Naive thymus-derived CD8-positive, alpha-beta T cell (primary cell): ENCODE results near the gene MAPT. TPM values are rescaled to one million over a fixed set of nuclear protein-coding genes. Genes with fewer than 3 reads are reported as not detected.
A peak's percentile ranks its signal among the peaks of the same experiment; 100 is the strongest.

Source experiments
- ATAC-seq, 2 donors: fragments of 150-1000 bp; cut with Tn5 transposase in 1 of 2; sonication (Bioruptor Pico), chemical (Tn5 transposase) in 1 of 2; 1 replicate in 1 of 2; 2 replicates in 1 of 2; pipeline ENCODE4 v1.10.0; 2021; ENCODE audit warnings: mild to moderate bottlenecking in 2 of 2, moderate library complexity in 2 of 2
- POLR2A ChIA-PET: fragments of 350-600 bp; sonication (Branson Sonifier 250); formaldehyde crosslinking; loops from one replicate; lab custom pipeline; 2021; ENCODE audit warnings: antibody characterized with exemption; lab: Charles Lee
- DNase-seq, 10 donors: peaks; one replicate each; pipeline versions ENCODE4 v3.0.0 to v3.0.0-alpha.2; 2020 to 2022
- H3K27ac Mint-ChIP-seq, 10 donors: one replicate each; pipeline ENCODE4 v1.8.0; 2020 to 2022; ENCODE audit warnings: mild to moderate bottlenecking in 10 of 10, mixed read lengths in 10 of 10, moderate library complexity in 4 of 10, inconsistent platforms in 1 of 10
- H3K27me3 Mint-ChIP-seq, 5 donors: one replicate each; pipeline ENCODE4 v1.8.0; 2021 to 2022; ENCODE audit warnings: mixed read lengths in 5 of 5
- H3K36me3 Mint-ChIP-seq, 3 donors: one replicate each; pipeline ENCODE4 v1.8.0; 2020 to 2022; ENCODE audit warnings: mixed read lengths in 3 of 3, mild to moderate bottlenecking in 2 of 3, inconsistent platforms in 1 of 3
- H3K4me1 Mint-ChIP-seq, 4 donors: one replicate each; pipeline ENCODE4 v1.8.0; 2021 to 2022; ENCODE audit warnings: mixed read lengths in 4 of 4
- H3K4me3 Mint-ChIP-seq, 10 donors: one replicate each; pipeline ENCODE4 v1.8.0; 2020 to 2022; ENCODE audit warnings: mild to moderate bottlenecking in 10 of 10, mixed read lengths in 10 of 10, moderate library complexity in 6 of 10, inconsistent platforms in 1 of 10
- H3K9me3 Mint-ChIP-seq, 9 donors: one replicate each; pipeline ENCODE4 v1.8.0; 2020 to 2022; ENCODE audit warnings: mixed read lengths in 9 of 9, mild to moderate bottlenecking in 3 of 9, inconsistent platforms in 1 of 9, moderate library complexity in 1 of 9
- polyA plus RNA-seq, 3 donors: library from polyadenylated mRNA; unstranded; fragments of 300-500 nt; fragmentation: Illumina TruSeq; gene quantifications; one replicate each; pipeline ENCODE4 v1.2.3, GENCODE V29; 2021
- total RNA-seq, 8 experiments: library from RNA in 2 of 8; stranded (reverse) in 2 of 8; gene quantifications; one replicate each; pipeline ENCODE4 v1.2.3 and lab custom pipeline; 2021 to 2026

MAPT gene
- total and polyA plus RNA-seq, 5 experiments from 2014 or later = 0.14 to 0.86 (median 0.33) TPM

GRCh38 chr17:45974916-45975630 lies 80.7 kb downstream of the MAPT start:
- DNase-seq (no peak), ATAC-seq (peak in 1 of 2 donors; percentile 37)
- H3K9me3 Mint-ChIP-seq = peaks cover 0 to 5% (median 4%) of the 10 kb centered on the region in 9 donors
- H3K36me3 Mint-ChIP-seq = peaks cover 0 to 3% (median 0%) of the 10 kb centered on the region in 3 donors
- POLR2A ChIA-PET = interaction anchor here (0.7 kb wide), 1 partner anchor 20 kb away, joined by 3 read pairs; no protein-coding TSS in a partner anchor
- H3K27me3 Mint-ChIP-seq = peaks cover 3 to 8% (median 5%) of the 10 kb centered on the region in 5 donors
- peaks cover 0 to 12% (median 1%) of the 10 kb centered on the region in 4 donors for H3K4me1 Mint-ChIP-seq
- H3K4me3 Mint-ChIP-seq = no peak overlapping the region
- no peak overlapping the region for H3K27ac Mint-ChIP-seq

DNA sequence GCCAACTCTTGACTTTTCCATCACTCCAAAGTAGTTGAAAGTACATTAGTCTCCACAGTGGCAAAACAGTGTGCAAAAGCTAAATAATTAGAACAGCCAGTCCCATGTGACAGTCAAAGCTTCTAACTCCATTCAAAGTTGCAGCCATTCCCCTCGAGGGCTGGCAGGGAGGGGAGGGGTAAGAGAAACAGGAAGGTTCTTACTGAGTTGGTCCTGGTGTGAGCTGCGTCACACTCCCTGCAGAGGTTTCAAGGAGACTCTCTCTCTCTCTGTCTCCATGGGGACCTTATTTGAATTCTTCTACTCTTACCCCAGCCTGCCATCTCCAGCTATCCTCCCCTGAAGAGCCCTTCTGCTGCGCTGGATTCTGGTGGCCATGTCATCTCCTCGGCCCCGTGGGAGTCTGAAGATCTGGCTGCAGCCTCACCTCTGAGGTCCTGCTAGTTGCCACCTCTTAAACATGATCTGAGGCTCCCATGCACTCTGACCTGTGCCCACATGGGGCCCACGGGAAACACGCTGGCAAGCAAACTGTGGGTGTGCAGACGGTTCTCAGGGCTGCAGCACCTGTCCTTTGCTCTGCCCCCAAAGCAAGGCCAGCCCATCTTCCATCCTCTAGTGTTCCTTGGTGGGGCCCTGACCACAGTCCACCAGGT lies 81.4 kb downstream of the MAPT start:
- no peak for DNase-seq
- Mint-ChIP-seq H3K27me3 (peaks cover 0 to 8% (median 3%) of the 10 kb centered on the region in 5 donors), H3K36me3 (peaks cover 0 to 3% (median 0%) of the 10 kb centered on the region in 3 donors), H3K4me1 (peaks cover 0 to 12% (median 1%) of the 10 kb centered on the region in 4 donors), H3K9me3 (peaks cover 0 to 5% (median 4%) of the 10 kb centered on the region in 9 donors), H3K27ac (no peak overlapping the region), H3K4me3 (no peak overlapping the region)
- POLR2A ChIA-PET = no interaction called here
- no peak for ATAC-seq

DNA sequence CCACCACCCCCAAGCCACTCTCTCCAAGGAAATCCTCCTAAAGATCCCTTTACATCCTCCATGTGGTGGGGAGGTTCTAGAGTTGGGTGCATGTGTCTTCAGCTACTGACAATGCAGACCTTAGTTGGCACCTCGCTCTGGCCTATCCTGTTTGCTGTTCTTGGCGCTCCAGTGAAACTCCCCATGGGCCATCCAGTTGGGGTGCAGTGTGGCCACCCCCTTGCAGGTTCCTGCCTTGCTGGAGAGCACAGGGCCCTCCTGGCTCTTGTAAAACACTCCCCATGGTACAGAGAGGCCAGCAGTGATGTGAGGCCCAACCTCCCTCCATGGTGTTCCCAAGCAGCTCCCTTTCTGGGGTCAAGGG lies 82.0 kb downstream of the MAPT start:
- H3K27me3 Mint-ChIP-seq = peaks cover 0 to 4% (median 3%) of the 10 kb centered on the region in 5 donors
- ATAC-seq = no peak
- POLR2A ChIA-PET = no interaction called here

DNA sequence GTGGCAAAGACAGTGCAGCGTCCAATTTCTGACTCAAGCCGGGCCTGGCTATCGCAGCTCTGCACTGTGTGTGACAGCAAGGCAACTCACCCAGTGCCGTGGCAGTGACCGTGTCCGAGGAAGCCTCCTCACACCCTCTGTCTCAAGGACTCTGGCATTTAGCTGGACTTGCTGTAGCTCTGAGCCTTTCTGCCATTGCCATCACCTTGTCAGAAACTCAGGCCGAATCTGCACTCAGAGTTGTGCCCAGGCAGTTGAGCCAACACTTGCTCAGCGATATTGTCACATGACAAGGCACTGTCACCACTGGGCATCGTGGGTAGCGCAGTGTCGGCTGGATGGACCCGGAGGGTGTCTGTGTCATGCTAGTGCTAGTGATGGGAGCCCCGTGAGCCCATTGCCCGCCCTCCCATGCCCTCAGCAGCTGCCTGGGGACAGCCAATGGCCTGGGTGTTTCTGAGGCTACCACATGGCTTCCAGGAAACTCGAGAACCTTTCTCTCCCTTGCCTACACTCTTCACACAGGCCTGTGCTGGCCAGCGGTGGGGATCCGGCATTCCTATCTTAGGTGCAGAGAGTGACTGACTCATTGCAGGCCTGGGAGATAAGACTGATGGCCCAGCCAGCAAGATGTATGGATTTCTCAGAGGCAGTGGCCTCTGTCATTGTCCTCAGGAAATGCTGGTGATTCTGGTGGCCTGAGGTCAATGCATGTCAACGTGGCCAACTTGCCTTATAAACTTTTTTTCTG lies 82.6 kb downstream of the MAPT start:
- Mint-ChIP-seq H3K4me1 (peaks cover 0 to 12% (median 1%) of the 10 kb centered on the region in 4 donors), H3K4me3 (no peak overlapping the region), H3K27ac (no peak overlapping the region), H3K36me3 (peaks cover 0 to 3% (median 0%) of the 10 kb centered on the region in 3 donors), H3K9me3 (peaks cover 0 to 5% (median 4%) of the 10 kb centered on the region in 9 donors), H3K27me3 (peaks cover 0 to 4% (median 3%) of the 10 kb centered on the region in 5 donors)
- ATAC-seq (no peak), DNase-seq (no peak)
- POLR2A ChIA-PET = no interaction called here

More for the DNA sequence above, 82.0 kb downstream of the MAPT start:
- Mint-ChIP-seq H3K4me3 (no peak overlapping the region), H3K36me3 (peaks cover 0 to 3% (median 0%) of the 10 kb centered on the region in 3 donors), H3K9me3 (peaks cover 0 to 5% (median 4%) of the 10 kb centered on the region in 9 donors), H3K4me1 (peaks cover 0 to 12% (median 1%) of the 10 kb centered on the region in 4 donors), H3K27ac (no peak overlapping the region)
- DNase-seq = no peak

GRCh38 chr17:45977506-45977824 lies 83.1 kb downstream of the MAPT start:
- peaks cover 0 to 3% (median 0%) of the 10 kb centered on the region in 3 donors for H3K36me3 Mint-ChIP-seq
- no peak overlapping the region for H3K27ac Mint-ChIP-seq
- DNase-seq = no peak
- H3K4me3 Mint-ChIP-seq = no peak overlapping the region
- POLR2A ChIA-PET = no interaction called here
- no peak for ATAC-seq
- peaks cover 0 to 12% (median 1%) of the 10 kb centered on the region in 4 donors for H3K4me1 Mint-ChIP-seq
- peaks cover 0 to 3% (median under 1%) of the 10 kb centered on the region in 5 donors for H3K27me3 Mint-ChIP-seq
- peaks cover 0 to 3% (median 1%) of the 10 kb centered on the region in 9 donors for H3K9me3 Mint-ChIP-seq

GRCh38 chr17:45977976-45978626 lies 83.7 kb downstream of the MAPT start:
- H3K4me3 Mint-ChIP-seq = no peak overlapping the region
- peaks cover 0 to under 1% (median 0%) of the 10 kb centered on the region in 3 donors for H3K36me3 Mint-ChIP-seq
- ATAC-seq (no peak), DNase-seq (no peak)
- H3K9me3 Mint-ChIP-seq = no peaks in the 10 kb centered on the region
- no peaks in the 10 kb centered on the region for H3K27me3 Mint-ChIP-seq
- POLR2A ChIA-PET = no interaction called here
- peaks cover 0 to 12% (median 1%) of the 10 kb centered on the region in 4 donors for H3K4me1 Mint-ChIP-seq
- H3K27ac Mint-ChIP-seq = peak overlapping the region in 1 of 10 donors; percentile 47

DNA sequence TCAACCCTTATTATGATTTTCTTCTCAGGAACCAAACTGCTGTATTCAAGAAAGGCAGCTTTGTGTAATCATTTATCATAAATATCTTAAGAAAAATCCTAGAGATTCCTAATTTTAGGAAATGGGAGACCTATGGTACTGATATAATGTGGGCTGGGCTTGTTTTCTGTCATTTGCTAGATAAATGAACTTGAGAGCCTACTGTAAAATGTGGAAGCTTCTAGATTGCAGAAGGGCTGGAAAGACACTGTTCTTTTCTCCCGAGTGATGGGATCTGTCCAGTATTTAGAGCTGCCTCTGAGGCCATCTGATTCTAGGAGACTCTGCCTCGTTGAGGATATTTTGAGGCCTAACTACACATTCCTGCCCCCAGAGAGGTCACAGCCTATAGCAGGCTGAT lies 84.8 kb downstream of the MAPT start:
- H3K4me3 Mint-ChIP-seq = no peak overlapping the region
- no peaks in the 10 kb centered on the region for H3K9me3 Mint-ChIP-seq
- no peaks in the 10 kb centered on the region for H3K36me3 Mint-ChIP-seq
- POLR2A ChIA-PET = no interaction called here
- H3K4me1 Mint-ChIP-seq = peaks cover 0 to 12% (median 1%) of the 10 kb centered on the region in 4 donors
- no peak for ATAC-seq
- no peak overlapping the region for H3K27ac Mint-ChIP-seq
- no peak for DNase-seq
- H3K27me3 Mint-ChIP-seq = no peaks in the 10 kb centered on the region

- Mint-ChIP-seq H3K9me3 (no peaks in the 10 kb centered on the region), H3K36me3 (no peaks in the 10 kb centered on the region), H3K4me1 (peaks cover 0 to 3% (median under 1%) of the 10 kb centered on the region in 4 donors), H3K27me3 (no peaks in the 10 kb centered on the region), H3K4me3 (no peak overlapping the region), H3K27ac (no peak overlapping the region)
- no peak for DNase-seq
- ATAC-seq = no peak
- POLR2A ChIA-PET = no interaction called here
Measured at GRCh38 chr17:45980855-45981254, 86.5 kb downstream of the MAPT start.

GRCh38 chr17:45981306-45981705 lies 87.0 kb downstream of the MAPT start:
- Mint-ChIP-seq H3K27me3 (no peaks in the 10 kb centered on the region), H3K9me3 (no peaks in the 10 kb centered on the region), H3K27ac (no peak overlapping the region), H3K36me3 (no peaks in the 10 kb centered on the region), H3K4me1 (peaks cover 0 to 2% (median 0%) of the 10 kb centered on the region in 4 donors), H3K4me3 (no peak overlapping the region)
- DNase-seq (no peak), ATAC-seq (no peak)
- POLR2A ChIA-PET = no interaction called here

DNA sequence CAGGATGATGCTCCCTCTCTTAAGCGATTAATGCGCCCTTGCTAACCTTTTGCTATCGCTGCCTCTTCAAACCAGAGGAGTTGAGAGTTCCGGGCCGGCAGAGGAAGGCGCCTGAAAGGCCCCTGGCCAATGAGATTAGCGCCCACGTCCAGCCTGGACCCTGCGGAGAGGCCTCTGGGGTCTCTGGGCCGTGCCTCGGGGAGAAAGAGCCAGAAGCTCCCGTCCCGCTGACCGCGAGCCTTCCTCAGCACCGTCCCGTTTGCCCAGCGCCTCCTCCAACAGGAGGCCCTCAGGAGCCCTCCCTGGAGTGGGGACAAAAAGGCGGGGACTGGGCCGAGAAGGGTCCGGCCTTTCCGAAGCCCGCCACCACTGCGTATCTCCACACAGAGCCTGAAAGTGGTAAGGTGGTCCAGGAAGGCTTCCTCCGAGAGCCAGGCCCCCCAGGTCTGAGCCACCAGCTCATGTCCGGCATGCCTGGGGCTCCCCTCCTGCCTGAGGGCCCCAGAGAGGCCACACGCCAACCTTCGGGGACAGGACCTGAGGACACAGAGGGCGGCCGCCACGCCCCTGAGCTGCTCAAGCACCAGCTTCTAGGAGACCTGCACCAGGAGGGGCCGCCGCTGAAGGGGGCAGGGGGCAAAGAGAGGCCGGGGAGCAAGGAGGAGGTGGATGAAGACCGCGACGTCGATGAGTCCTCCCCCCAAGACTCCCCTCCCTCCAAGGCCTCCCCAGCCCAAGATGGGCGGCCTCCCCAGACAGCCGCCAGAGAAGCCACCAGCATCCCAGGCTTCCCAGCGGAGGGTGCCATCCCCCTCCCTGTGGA lies 88.6 kb downstream of the MAPT start:
- H3K27ac Mint-ChIP-seq = no peak overlapping the region
- no peaks in the 10 kb centered on the region for H3K27me3 Mint-ChIP-seq

DNA sequence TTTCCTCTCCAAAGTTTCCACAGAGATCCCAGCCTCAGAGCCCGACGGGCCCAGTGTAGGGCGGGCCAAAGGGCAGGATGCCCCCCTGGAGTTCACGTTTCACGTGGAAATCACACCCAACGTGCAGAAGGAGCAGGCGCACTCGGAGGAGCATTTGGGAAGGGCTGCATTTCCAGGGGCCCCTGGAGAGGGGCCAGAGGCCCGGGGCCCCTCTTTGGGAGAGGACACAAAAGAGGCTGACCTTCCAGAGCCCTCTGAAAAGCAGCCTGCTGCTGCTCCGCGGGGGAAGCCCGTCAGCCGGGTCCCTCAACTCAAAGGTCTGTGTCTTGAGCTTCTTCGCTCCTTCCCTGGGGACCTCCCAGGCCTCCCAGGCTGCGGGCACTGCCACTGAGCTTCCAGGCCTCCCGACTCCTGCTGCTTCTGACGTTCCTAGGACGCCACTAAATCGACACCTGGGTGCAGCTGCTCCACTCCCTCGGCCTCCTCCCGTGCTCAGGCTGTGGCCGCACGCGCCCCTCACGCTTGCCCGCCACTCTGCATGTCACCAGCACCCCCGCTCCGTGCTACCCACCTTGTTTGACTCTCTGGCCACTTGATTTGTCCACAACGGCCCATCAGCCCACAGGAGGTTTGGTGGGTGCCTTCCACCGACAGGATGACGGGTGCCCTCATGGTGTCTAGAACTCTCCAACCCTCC lies 89.4 kb downstream of the MAPT start:
- H3K27me3 Mint-ChIP-seq = no peaks in the 10 kb centered on the region
- POLR2A ChIA-PET = no interaction called here
- H3K4me1 Mint-ChIP-seq = peaks cover 0 to 2% (median 0%) of the 10 kb centered on the region in 4 donors
- ATAC-seq (no peak), DNase-seq (no peak)
- H3K4me3 Mint-ChIP-seq = no peak overlapping the region
- no peaks in the 10 kb centered on the region for H3K9me3 Mint-ChIP-seq
- H3K36me3 Mint-ChIP-seq = no peaks in the 10 kb centered on the region
- no peak overlapping the region for H3K27ac Mint-ChIP-seq

More for the DNA sequence above, 88.6 kb downstream of the MAPT start:
- POLR2A ChIA-PET = no interaction called here
- H3K9me3 Mint-ChIP-seq = no peaks in the 10 kb centered on the region
- H3K4me1 Mint-ChIP-seq = peaks cover 0 to 2% (median 0%) of the 10 kb centered on the region in 4 donors
- H3K36me3 Mint-ChIP-seq = no peaks in the 10 kb centered on the region
- no peak for DNase-seq
- no peak for ATAC-seq
- H3K4me3 Mint-ChIP-seq = no peak overlapping the region
